HL-60 (cell line): ENCODE measurements around the gene AQP2.

Source experiments
- POLR2AphosphoS5 ChIP-seq: IDR thresholded peaks from 2 replicates; pipeline ENCODE4 v1.6.1; 2012; ENCODE audit warnings: low read depth
- SPI1 ChIP-seq: IDR thresholded peaks from 2 replicates; pipeline ENCODE4 v1.6.1; 2012; ENCODE audit warnings: low read depth, mild to moderate bottlenecking, borderline replicate concordance
- TF ChIP-seq, protein P1 (sequence below): IDR thresholded peaks from one replicate; pipeline ENCODE4 v1.5.1; 2011; ENCODE audit warnings: low read length, control low read depth, inconsistent platforms; ENCODE audit not compliant: insufficient read depth
- TF ChIP-seq, protein P2 (sequence below): IDR thresholded peaks from 2 replicates; pipeline ENCODE4 v1.6.1; 2012; ENCODE audit warnings: low read depth; ENCODE audit not compliant: insufficient replicate concordance

DNA sequence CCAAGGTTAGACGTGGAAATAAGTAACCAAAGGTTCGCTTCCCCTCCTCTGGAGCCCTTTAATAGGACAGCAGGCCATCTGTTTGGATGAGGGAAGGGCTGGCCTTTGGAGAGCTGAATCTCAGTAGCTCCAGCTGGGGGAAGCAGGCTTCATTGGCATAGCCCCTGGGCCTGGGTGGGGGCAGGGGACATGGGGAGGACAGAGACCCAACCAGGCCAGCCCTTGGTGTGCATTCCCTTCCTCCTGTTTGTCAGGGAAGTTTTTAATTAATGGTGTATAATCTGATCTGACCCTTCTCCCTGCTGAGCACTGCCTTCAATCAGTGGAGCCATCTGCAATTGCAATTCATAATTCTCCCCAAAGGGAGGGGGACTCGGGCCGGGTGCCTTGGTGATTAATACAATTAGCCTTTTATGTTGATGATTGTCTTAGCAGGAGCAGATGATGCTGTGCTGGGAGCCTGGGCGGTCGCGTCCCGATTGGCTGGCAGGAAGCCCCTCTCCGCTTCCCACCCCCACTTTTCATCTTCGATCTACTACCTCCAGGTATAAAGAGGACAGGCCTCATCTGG lies 28.6 kb downstream of the AQP2 start:
- TF ChIP-seq POLR2AphosphoS5 (no peak), SPI1 (no peak)
- TF ChIP-seq, protein P1, sequence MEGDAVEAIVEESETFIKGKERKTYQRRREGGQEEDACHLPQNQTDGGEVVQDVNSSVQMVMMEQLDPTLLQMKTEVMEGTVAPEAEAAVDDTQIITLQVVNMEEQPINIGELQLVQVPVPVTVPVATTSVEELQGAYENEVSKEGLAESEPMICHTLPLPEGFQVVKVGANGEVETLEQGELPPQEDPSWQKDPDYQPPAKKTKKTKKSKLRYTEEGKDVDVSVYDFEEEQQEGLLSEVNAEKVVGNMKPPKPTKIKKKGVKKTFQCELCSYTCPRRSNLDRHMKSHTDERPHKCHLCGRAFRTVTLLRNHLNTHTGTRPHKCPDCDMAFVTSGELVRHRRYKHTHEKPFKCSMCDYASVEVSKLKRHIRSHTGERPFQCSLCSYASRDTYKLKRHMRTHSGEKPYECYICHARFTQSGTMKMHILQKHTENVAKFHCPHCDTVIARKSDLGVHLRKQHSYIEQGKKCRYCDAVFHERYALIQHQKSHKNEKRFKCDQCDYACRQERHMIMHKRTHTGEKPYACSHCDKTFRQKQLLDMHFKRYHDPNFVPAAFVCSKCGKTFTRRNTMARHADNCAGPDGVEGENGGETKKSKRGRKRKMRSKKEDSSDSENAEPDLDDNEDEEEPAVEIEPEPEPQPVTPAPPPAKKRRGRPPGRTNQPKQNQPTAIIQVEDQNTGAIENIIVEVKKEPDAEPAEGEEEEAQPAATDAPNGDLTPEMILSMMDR: no peak
- TF ChIP-seq, protein P2, sequence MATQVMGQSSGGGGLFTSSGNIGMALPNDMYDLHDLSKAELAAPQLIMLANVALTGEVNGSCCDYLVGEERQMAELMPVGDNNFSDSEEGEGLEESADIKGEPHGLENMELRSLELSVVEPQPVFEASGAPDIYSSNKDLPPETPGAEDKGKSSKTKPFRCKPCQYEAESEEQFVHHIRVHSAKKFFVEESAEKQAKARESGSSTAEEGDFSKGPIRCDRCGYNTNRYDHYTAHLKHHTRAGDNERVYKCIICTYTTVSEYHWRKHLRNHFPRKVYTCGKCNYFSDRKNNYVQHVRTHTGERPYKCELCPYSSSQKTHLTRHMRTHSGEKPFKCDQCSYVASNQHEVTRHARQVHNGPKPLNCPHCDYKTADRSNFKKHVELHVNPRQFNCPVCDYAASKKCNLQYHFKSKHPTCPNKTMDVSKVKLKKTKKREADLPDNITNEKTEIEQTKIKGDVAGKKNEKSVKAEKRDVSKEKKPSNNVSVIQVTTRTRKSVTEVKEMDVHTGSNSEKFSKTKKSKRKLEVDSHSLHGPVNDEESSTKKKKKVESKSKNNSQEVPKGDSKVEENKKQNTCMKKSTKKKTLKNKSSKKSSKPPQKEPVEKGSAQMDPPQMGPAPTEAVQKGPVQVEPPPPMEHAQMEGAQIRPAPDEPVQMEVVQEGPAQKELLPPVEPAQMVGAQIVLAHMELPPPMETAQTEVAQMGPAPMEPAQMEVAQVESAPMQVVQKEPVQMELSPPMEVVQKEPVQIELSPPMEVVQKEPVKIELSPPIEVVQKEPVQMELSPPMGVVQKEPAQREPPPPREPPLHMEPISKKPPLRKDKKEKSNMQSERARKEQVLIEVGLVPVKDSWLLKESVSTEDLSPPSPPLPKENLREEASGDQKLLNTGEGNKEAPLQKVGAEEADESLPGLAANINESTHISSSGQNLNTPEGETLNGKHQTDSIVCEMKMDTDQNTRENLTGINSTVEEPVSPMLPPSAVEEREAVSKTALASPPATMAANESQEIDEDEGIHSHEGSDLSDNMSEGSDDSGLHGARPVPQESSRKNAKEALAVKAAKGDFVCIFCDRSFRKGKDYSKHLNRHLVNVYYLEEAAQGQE: no peak
